ENCODE data around the gene OTUD5.

Gene OTUD5

DNA sequence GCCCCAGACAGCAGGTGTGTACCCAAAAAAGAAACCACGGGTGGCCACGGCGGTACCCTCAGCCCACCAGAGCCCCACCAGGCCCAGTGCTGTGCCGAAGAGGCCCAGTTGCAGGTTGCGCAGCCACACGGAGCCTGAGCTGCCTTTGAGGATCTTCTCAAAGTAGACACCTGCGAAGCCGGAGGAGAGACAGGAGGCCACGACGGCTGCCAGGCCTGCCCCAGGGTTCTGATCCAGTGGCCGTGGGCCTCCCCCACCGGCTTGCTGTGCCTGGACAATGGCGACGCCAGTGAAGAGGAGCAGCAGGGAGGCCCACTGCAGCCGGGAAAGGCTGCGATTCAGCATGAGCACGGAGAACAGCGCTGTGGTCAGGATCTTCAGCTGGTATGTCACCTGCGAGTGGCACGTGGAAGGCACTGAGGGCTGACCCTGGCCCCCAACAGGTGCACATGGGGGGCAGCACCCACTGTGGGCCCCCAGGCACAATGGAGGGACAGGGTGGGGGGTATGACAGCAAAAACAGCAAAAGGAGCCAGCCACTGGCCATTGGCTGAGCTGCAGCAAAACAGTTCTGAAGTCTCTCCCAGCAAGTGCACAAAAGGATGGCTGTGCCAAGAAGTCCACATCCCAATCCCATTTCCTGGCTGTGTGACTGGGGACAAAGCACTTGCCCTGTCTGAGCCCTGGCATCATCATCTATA lies 52.2 kb downstream of the OTUD5 start:
- no peaks in the 10 kb centered on the region for H3K4me1 ChIP-seq (ENCODE audit: control insufficient read depth in 1 of 2, insufficient read depth in 2 of 2, low read length in 2 of 2)
- no peaks in the 10 kb centered on the region for H3K79me2 ChIP-seq (ENCODE audit: control insufficient read depth, insufficient read depth, low read length, poor library complexity)
- no peak overlapping the region for H3K23ac ChIP-seq (ENCODE audit: low read length)
- DNase-seq, result no peak
- H3K4ac ChIP-seq (ENCODE audit: low read depth, low read length), result no peak overlapping the region
- H3K18ac ChIP-seq (ENCODE audit: low read length), result no peak overlapping the region
- no peak overlapping the region for H3K14ac ChIP-seq (ENCODE audit: low read length)
- H3K9me3 ChIP-seq (ENCODE audit: insufficient read depth, low read depth, low read length), result no peaks in the 10 kb centered on the region
- no peak overlapping the region for H2AK5ac ChIP-seq (ENCODE audit: low read length)
- no peak overlapping the region for H2AFZ ChIP-seq (ENCODE audit: insufficient read depth, low read length, poor library complexity)
- H3K79me1 ChIP-seq (ENCODE audit: low read length), result no peaks in the 10 kb centered on the region
- H4K12ac ChIP-seq (ENCODE audit: low read depth, low read length), result no peak overlapping the region
- H3K4me3 ChIP-seq (ENCODE audit: low read depth, low read length), result no peak overlapping the region
- WGBS (ENCODE audit: extremely low coverage, insufficient coverage, insufficient read length), result no CpG with 5 or more reads among the region's 20 CpGs
- peaks cover 58 to 61% of the 10 kb centered on the region in 2 experiments for H3K36me3 ChIP-seq (ENCODE audit: control insufficient read depth in 1 of 2, insufficient read depth in 2 of 2, low read length in 2 of 2)
- H3K27ac ChIP-seq (ENCODE audit: low read depth, low read length), result no peak overlapping the region
- H3K4me2 ChIP-seq (ENCODE audit: low read length), result no peak overlapping the region
- no peaks in the 10 kb centered on the region for H3K27me3 ChIP-seq (ENCODE audit: insufficient read depth, low read length)
- no peak overlapping the region for H4K8ac ChIP-seq (ENCODE audit: low read depth, low read length)
- no peak overlapping the region for H3K9ac ChIP-seq (ENCODE audit: low read length)
- H2BK120ac ChIP-seq (ENCODE audit: insufficient read depth, low read length, poor library complexity), result no peak overlapping the region
- no peak overlapping the region for H2BK12ac ChIP-seq (ENCODE audit: low read length)
- H2BK5ac ChIP-seq (ENCODE audit: low read depth, low read length, poor library complexity), result no peak overlapping the region
- no peak overlapping the region for H4K91ac ChIP-seq (ENCODE audit: low read depth, low read length)

DNA sequence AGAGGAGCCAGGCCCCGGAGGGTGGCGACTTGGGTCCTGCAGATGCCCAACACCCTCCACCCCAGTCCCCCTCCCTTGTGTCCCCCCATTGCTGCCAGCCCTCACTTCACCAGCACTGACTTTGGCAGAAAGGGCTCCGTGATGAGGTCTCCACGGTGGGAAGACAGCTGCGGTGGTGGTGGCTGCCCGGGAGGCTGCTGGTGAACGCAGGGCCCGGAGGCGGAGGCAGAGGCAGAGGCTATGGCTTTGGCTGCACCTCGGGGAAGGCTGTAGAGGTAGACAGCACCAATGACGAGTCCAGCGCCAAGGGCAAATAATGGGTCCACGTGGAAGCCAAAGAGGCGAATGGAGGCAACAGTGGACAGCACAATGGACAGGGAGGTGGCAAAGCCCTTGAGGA lies 52.8 kb downstream of the OTUD5 start:
- Histone ChIP-seq H4K91ac (ENCODE audit: low read depth, low read length) (no peak overlapping the region), H3K4me3 (ENCODE audit: low read depth, low read length) (no peak overlapping the region), H3K27me3 (ENCODE audit: insufficient read depth, low read length) (no peaks in the 10 kb centered on the region), H2AK5ac (ENCODE audit: low read length) (no peak overlapping the region), H3K18ac (ENCODE audit: low read length) (no peak overlapping the region), H4K12ac (ENCODE audit: low read depth, low read length) (no peak overlapping the region), H3K9me3 (ENCODE audit: insufficient read depth, low read depth, low read length) (no peaks in the 10 kb centered on the region), H3K4me1 (ENCODE audit: control insufficient read depth in 1 of 2, insufficient read depth in 2 of 2, low read length in 2 of 2) (no peaks in the 10 kb centered on the region), H3K23ac (ENCODE audit: low read length) (no peak overlapping the region), H2BK12ac (ENCODE audit: low read length) (no peak overlapping the region), H3K79me1 (ENCODE audit: low read length) (no peaks in the 10 kb centered on the region), H2BK5ac (ENCODE audit: low read depth, low read length, poor library complexity) (no peak overlapping the region), H3K79me2 (ENCODE audit: control insufficient read depth, insufficient read depth, low read length, poor library complexity) (no peaks in the 10 kb centered on the region), H3K9ac (ENCODE audit: low read length) (no peak overlapping the region), H3K27ac (ENCODE audit: low read depth, low read length) (no peak overlapping the region), H3K4ac (ENCODE audit: low read depth, low read length) (no peak overlapping the region), H4K8ac (ENCODE audit: low read depth, low read length) (no peak overlapping the region), H2BK120ac (ENCODE audit: insufficient read depth, low read length, poor library complexity) (no peak overlapping the region), H2AFZ (ENCODE audit: insufficient read depth, low read length, poor library complexity) (no peak overlapping the region), H3K4me2 (ENCODE audit: low read length) (no peak overlapping the region), H3K36me3 (ENCODE audit: control insufficient read depth in 1 of 2, insufficient read depth in 2 of 2, low read length in 2 of 2) (peaks cover 56 to 57% of the 10 kb centered on the region in 2 experiments), H3K14ac (ENCODE audit: low read length) (no peak overlapping the region)
- DNase-seq, result no peak
- no CpG with 5 or more reads among the region's 14 CpGs for WGBS (ENCODE audit: extremely low coverage, insufficient coverage, insufficient read length)

DNA sequence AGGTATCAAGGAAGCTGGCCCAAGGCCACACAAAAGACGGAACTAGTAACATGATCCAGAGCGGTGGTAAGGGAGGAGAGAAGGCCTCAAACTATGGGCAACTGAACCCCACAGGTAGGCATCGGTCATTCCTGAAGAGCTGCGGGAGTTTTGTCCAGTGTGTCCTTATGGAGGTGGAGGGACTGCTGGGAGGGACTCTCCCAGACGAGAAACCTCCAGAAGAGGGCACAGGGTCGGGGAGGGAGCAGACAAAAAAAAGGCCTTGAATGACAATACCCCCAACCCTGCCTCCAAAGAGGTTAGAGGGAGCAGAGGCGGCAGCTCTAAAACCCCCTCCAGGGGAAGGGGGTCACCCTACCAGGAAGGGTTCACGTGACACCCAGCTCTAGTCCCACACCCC lies 53.2 kb downstream of the OTUD5 start:
- Histone ChIP-seq H2AFZ (ENCODE audit: insufficient read depth, low read length, poor library complexity) (no peak overlapping the region), H3K27me3 (ENCODE audit: insufficient read depth, low read length) (no peaks in the 10 kb centered on the region), H4K91ac (ENCODE audit: low read depth, low read length) (no peak overlapping the region), H3K79me1 (ENCODE audit: low read length) (no peaks in the 10 kb centered on the region), H3K27ac (ENCODE audit: low read depth, low read length) (no peak overlapping the region), H2BK5ac (ENCODE audit: low read depth, low read length, poor library complexity) (no peak overlapping the region), H4K12ac (ENCODE audit: low read depth, low read length) (no peak overlapping the region), H2BK12ac (ENCODE audit: low read length) (no peak overlapping the region), H3K14ac (ENCODE audit: low read length) (no peak overlapping the region), H3K18ac (ENCODE audit: low read length) (no peak overlapping the region), H4K8ac (ENCODE audit: low read depth, low read length) (no peak overlapping the region), H3K9ac (ENCODE audit: low read length) (no peak overlapping the region), H3K9me3 (ENCODE audit: insufficient read depth, low read depth, low read length) (no peaks in the 10 kb centered on the region), H3K4ac (ENCODE audit: low read depth, low read length) (no peak overlapping the region), H2AK5ac (ENCODE audit: low read length) (no peak overlapping the region), H3K23ac (ENCODE audit: low read length) (no peak overlapping the region), H3K4me2 (ENCODE audit: low read length) (no peak overlapping the region), H3K4me3 (ENCODE audit: low read depth, low read length) (no peak overlapping the region), H3K36me3 (ENCODE audit: control insufficient read depth in 1 of 2, insufficient read depth in 2 of 2, low read length in 2 of 2) (peaks cover 55 to 57% of the 10 kb centered on the region in 2 experiments), H3K79me2 (ENCODE audit: control insufficient read depth, insufficient read depth, low read length, poor library complexity) (no peaks in the 10 kb centered on the region), H3K4me1 (ENCODE audit: control insufficient read depth in 1 of 2, insufficient read depth in 2 of 2, low read length in 2 of 2) (no peaks in the 10 kb centered on the region), H2BK120ac (ENCODE audit: insufficient read depth, low read length, poor library complexity) (no peak overlapping the region)
- no peak for DNase-seq
- WGBS (ENCODE audit: extremely low coverage, insufficient coverage, insufficient read length), result no CpG with 5 or more reads among the region's 8 CpGs

DNA sequence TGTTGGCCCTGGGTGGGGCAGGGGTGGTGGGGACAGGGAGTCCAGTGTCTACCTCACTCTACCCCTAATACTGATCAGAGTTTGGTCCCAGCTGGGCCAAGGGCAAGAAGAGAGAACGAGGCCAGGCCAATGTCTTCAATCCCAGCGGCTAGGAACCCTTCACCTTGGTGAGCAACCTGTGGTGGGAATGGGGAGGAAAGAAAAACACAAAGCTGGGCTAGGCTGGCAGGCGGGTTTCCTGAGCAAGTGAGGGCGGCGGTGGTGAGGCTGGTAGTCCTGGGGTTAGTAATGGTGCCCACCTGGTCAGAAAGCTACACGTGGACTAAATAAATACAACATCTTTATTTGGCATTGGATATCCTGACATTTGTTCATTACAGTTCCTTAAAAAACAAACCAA lies 54.1 kb downstream of the OTUD5 start:
- Histone ChIP-seq H3K23ac (ENCODE audit: low read length) (no peak overlapping the region), H3K18ac (ENCODE audit: low read length) (no peak overlapping the region), H3K27ac (ENCODE audit: low read depth, low read length) (no peak overlapping the region), H3K4me3 (ENCODE audit: low read depth, low read length) (no peak overlapping the region), H2BK5ac (ENCODE audit: low read depth, low read length, poor library complexity) (no peak overlapping the region), H3K9me3 (ENCODE audit: insufficient read depth, low read depth, low read length) (no peaks in the 10 kb centered on the region), H2BK12ac (ENCODE audit: low read length) (no peak overlapping the region), H3K79me2 (ENCODE audit: control insufficient read depth, insufficient read depth, low read length, poor library complexity) (no peaks in the 10 kb centered on the region), H3K4me1 (ENCODE audit: control insufficient read depth in 1 of 2, insufficient read depth in 2 of 2, low read length in 2 of 2) (peaks cover 0 to 2% of the 10 kb centered on the region in 2 experiments), H2BK120ac (ENCODE audit: insufficient read depth, low read length, poor library complexity) (no peak overlapping the region), H3K14ac (ENCODE audit: low read length) (no peak overlapping the region), H3K79me1 (ENCODE audit: low read length) (peaks cover 1% of the 10 kb centered on the region), H2AFZ (ENCODE audit: insufficient read depth, low read length, poor library complexity) (no peak overlapping the region), H4K12ac (ENCODE audit: low read depth, low read length) (no peak overlapping the region), H3K4me2 (ENCODE audit: low read length) (no peak overlapping the region), H4K8ac (ENCODE audit: low read depth, low read length) (no peak overlapping the region), H3K36me3 (ENCODE audit: control insufficient read depth in 1 of 2, insufficient read depth in 2 of 2, low read length in 2 of 2) (peaks cover 53 to 58% of the 10 kb centered on the region in 2 experiments), H2AK5ac (ENCODE audit: low read length) (no peak overlapping the region), H3K9ac (ENCODE audit: low read length) (no peak overlapping the region), H4K91ac (ENCODE audit: low read depth, low read length) (no peak overlapping the region), H3K4ac (ENCODE audit: low read depth, low read length) (no peak overlapping the region), H3K27me3 (ENCODE audit: insufficient read depth, low read length) (no peaks in the 10 kb centered on the region)
- no CpG with 5 or more reads among the region's 6 CpGs for WGBS (ENCODE audit: extremely low coverage, insufficient coverage, insufficient read length)
- no peak for DNase-seq

Data from trophoblast cell (in vitro differentiated cells and primary cell).